ENCODE results near the gene BBS1.

GRCh38 chr11:66493130-66493529 is 17.3 kb upstream of the BBS1 start:
- TF ChIP-seq POLR2A (IDR thresholded peaks at IDR 0.05): no peak
- no peak for TF ChIP-seq CTCF (IDR thresholded peaks at IDR 0.05)
